B cell (primary cell): ENCODE measurements around the gene DOCK8. TPM values are rescaled to one million over a fixed set of nuclear protein-coding genes. Genes with fewer than 3 reads are reported as not detected.

Experiments
- ATAC-seq: fragments of 200-7000 bp; cut with Tn5 transposase; one replicate; pipeline ENCODE4 v1.10.0; 2021; ENCODE audit warnings: low read depth, mild to moderate bottlenecking, moderate number of reproducible peaks, moderate library complexity
- CTCF ChIA-PET: fragments of 350-600 bp; sonication (Branson Sonifier 250); formaldehyde crosslinking; loops from one replicate; lab custom pipeline; 2021; ENCODE audit warnings: antibody characterized with exemption, inconsistent platforms; lab: Charles Lee
- POLR2A ChIA-PET: fragments of 350-600 bp; sonication (Branson Sonifier 250); formaldehyde crosslinking; loops from one replicate; lab custom pipeline; 2021; ENCODE audit warnings: antibody characterized with exemption; lab: Charles Lee
- DNase-seq: peaks from one replicate; pipeline ENCODE4 v3.0.0; 2013
- H2AFZ ChIP-seq: 2 replicates; pipeline ENCODE4 v1.6.1; 2012; ENCODE audit warnings: mild to moderate bottlenecking, low read depth, low read length; ENCODE audit not compliant: insufficient read depth, poor library complexity, severe bottlenecking
- H3K27ac ChIP-seq, 2 donors: 1 replicate in 1 of 2; 2 replicates in 1 of 2; pipeline ENCODE4 v1.5.1; 2012 to 2013; ENCODE audit warnings: low read length in 2 of 2, mild to moderate bottlenecking in 2 of 2, moderate library complexity in 1 of 2
- H3K27me3 ChIP-seq, 4 experiments: fragments of 200-600 bp in 1 of 4; sonication (generic) in 1 of 4; replicated peaks in 1 of 4; 1 replicate in 2 of 4; 2 replicates in 2 of 4; pipeline versions ENCODE4 v1.6.1 to v1.7.0; 2013 to 2016; ENCODE audit warnings: low read length in 3 of 4, mild to moderate bottlenecking in 2 of 4, mixed read lengths in 1 of 4, moderate library complexity in 1 of 4; ENCODE audit not compliant: insufficient read depth in 4 of 4, control insufficient read depth in 3 of 4; ENCODE audit errors: control extremely low read depth in 1 of 4
- H3K36me3 ChIP-seq, 2 experiments: replicated peaks in 1 of 2; 1 replicate in 1 of 2; 2 replicates in 1 of 2; pipeline versions ENCODE4 v1.6.1 to v1.7.1; 2013; ENCODE audit warnings: low read length in 1 of 2; ENCODE audit not compliant: insufficient read depth in 2 of 2, control insufficient read depth in 1 of 2; ENCODE audit errors: control extremely low read depth in 1 of 2, extremely low read depth in 1 of 2
- H3K4me1 ChIP-seq, 2 donors: fragments of 200-600 bp in 1 of 2; sonication (generic) in 1 of 2; 1 replicate in 1 of 2; 2 replicates in 1 of 2; pipeline versions ENCODE4 v1.5.1 to v1.6.1; 2013 to 2017; ENCODE audit warnings: low read length in 2 of 2; ENCODE audit not compliant: control insufficient read depth in 2 of 2, insufficient read depth in 2 of 2
- H3K4me2 ChIP-seq: replicated peaks from 2 replicates; pipeline ENCODE3; 2012; ENCODE audit warnings: mild to moderate bottlenecking, low read depth, low read length; ENCODE audit not compliant: poor library complexity, severe bottlenecking
- H3K4me3 ChIP-seq, 5 experiments: fragments of 200-600 bp in 1 of 5; sonication (generic) in 1 of 5; 1 replicate in 3 of 5; 2 replicates in 2 of 5; pipeline versions ENCODE4 v1.5.1 to v1.7.0; 2011 to 2016; ENCODE audit warnings: low read length in 4 of 5, mild to moderate bottlenecking in 4 of 5, low read depth in 2 of 5, control low read depth in 1 of 5, moderate library complexity in 1 of 5; ENCODE audit not compliant: insufficient read depth in 1 of 5; ENCODE audit errors: control extremely low read depth in 1 of 5, extremely low read depth in 1 of 5
- H3K79me2 ChIP-seq: fragments of 200-600 bp; sonication (generic); one replicate; pipeline ENCODE4 v1.6.0; 2016; ENCODE audit warnings: low read length; ENCODE audit not compliant: control insufficient read depth, insufficient read depth
- H3K9ac ChIP-seq: fragments of 200-600 bp; sonication (generic); 2 replicates; pipeline ENCODE4 v1.6.1; 2017; ENCODE audit warnings: mild to moderate bottlenecking, low read length, moderate library complexity
- H3K9me3 ChIP-seq, 3 donors: one replicate each; pipeline versions ENCODE4 v1.6.1 to v1.7.1; 2013; ENCODE audit warnings: low read length in 2 of 3; ENCODE audit not compliant: control insufficient read depth in 2 of 3, insufficient read depth in 1 of 3; ENCODE audit errors: control extremely low read depth in 1 of 3
- H4K20me1 ChIP-seq: 2 replicates; pipeline ENCODE4 v1.6.0; 2012; ENCODE audit warnings: mild to moderate bottlenecking, low read length; ENCODE audit not compliant: insufficient read depth, control insufficient read depth, poor library complexity, severe bottlenecking
- H3K27ac Mint-ChIP-seq: one replicate; pipeline ENCODE4 v1.8.0; 2021; ENCODE audit warnings: mixed read lengths
- H3K27me3 Mint-ChIP-seq: one replicate; pipeline ENCODE4 v1.8.0; 2021; ENCODE audit warnings: mixed read lengths
- H3K4me1 Mint-ChIP-seq: one replicate; pipeline ENCODE4 v1.8.0; 2021; ENCODE audit warnings: mixed read lengths
- H3K4me3 Mint-ChIP-seq: one replicate; pipeline ENCODE4 v1.8.0; 2021; ENCODE audit warnings: mixed read lengths
- H3K9me3 Mint-ChIP-seq: one replicate; pipeline ENCODE4 v1.8.0; 2022; ENCODE audit warnings: mixed read lengths; ENCODE audit not compliant: insufficient read depth
- CTCF ChIP-seq: fragments of 200-600 bp; IDR thresholded peaks from one replicate; pipeline ENCODE4 v1.8.0; 2022; ENCODE audit warnings: antibody characterized with exemption, mild to moderate bottlenecking
- EZH2 ChIP-seq: IDR thresholded peaks from 2 replicates; pipeline ENCODE4 v1.6.1; 2012; ENCODE audit warnings: borderline replicate concordance, low read depth, mild to moderate bottlenecking, moderate library complexity, low read length; ENCODE audit not compliant: insufficient read depth, poor library complexity, severe bottlenecking
- WGBS: methylation state at CpG from one replicate; pipeline ENCODE4 v1.1.5; 2013; ENCODE audit warnings: missing lambda C conversion rate; ENCODE audit not compliant: insufficient coverage; 5-methylcytosine and 5-hydroxymethylcytosine counted together
- intact Hi-C: fragments of 100-400 bp; cut with micrococcal nuclease; formaldehyde crosslinking; loops from one replicate; pipeline ENCODE4 v1.10.0; 2022
- polyA plus RNA-seq: library from polyadenylated mRNA; depleted of rRNA; stranded (reverse); fragments of >200 nt; gene quantifications from 2 replicates; pipeline ENCODE4 v1.2.3, GENCODE V29; 2012
- total RNA-seq, 2 donors: library from RNA; stranded (reverse); fragments of 120-200 nt in 1 of 2; gene quantifications; 1 replicate in 1 of 2; 2 replicates in 1 of 2; pipeline versions ENCODE4 v1.2.3 to v1.2.4, GENCODE V29; 2013 to 2022

DOCK8 gene
- total and polyA plus RNA-seq, 2 donors (not counting 1 experiment from before 2014, with no cell fraction given) = 47.6 to 288 TPM

- DNase-seq (no peak), ATAC-seq (no peak)
- Mint-ChIP-seq H3K27me3 (no peaks in the 10 kb centered on the region), H3K4me3 (no peak overlapping the region), H3K27ac (peak overlapping the region; percentile 1), H3K4me1 (no peaks in the 10 kb centered on the region), H3K9me3 (no peaks in the 10 kb centered on the region)
- H3K79me2 ChIP-seq = no peaks in the 10 kb centered on the region
- WGBS = no CpG with 5 or more reads among the region's 1 CpG
- H3K4me3 ChIP-seq = no peak overlapping the region
- ChIA-PET POLR2A (no interaction called here), CTCF (no interaction called here)
- intact Hi-C loops = no loop called here
- H3K27ac ChIP-seq = peak overlapping the region in 1 of 2 donors; percentile 13
- H3K27me3 ChIP-seq = no peaks in the 10 kb centered on the region
- TF ChIP-seq EZH2 (no peak), CTCF (no peak)
- H3K4me1 ChIP-seq = no peaks in the 10 kb centered on the region
- H3K9ac ChIP-seq = no peak overlapping the region
- H2AFZ ChIP-seq = no peak overlapping the region
- no peaks in the 10 kb centered on the region for H4K20me1 ChIP-seq
- peaks cover 7 to 64% of the 10 kb centered on the region in 2 experiments for H3K36me3 ChIP-seq
- H3K9me3 ChIP-seq = no peaks in the 10 kb centered on the region
- no peak overlapping the region for H3K4me2 ChIP-seq
Observed at GRCh38 chr9:462606-463005, 247.9 kb downstream of the DOCK8 start.

DNA sequence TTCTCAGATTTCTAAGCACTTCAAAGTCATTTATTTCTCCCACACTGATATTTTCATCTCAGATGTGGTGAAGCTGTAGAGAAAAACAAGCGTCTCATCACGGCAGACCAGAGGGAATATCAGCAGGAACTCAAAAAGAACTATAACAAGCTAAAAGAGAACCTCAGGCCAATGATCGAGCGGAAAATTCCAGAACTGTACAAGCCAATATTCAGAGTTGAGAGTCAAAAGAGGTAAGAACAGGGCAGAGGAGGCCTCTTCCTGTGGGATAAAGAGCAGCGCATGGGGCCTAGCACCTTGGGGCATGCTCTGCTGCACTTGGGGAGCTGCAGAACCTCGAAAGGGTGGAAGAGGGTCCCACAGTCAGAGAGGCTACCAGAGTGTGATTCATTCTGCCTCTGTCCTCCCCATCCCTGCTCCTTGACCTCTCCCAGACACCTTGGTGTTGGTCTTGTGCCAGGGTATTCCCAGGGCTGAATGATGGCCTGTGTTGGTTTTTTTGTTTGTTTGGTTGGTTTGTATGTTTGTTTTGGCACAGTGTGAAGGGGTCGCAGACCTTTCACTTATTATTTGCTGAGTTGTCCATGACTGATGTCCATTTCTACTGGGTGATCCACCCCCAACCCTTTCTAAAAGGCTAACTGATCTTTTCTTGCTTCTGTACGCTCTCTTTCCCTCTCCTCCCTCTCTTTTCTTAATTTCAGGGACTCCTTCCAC, 248.9 kb downstream of the DOCK8 start:
- H3K36me3 ChIP-seq = peaks cover 7 to 56% of the 10 kb centered on the region in 2 experiments
- H3K4me3 ChIP-seq = no peak overlapping the region
- H2AFZ ChIP-seq = no peak overlapping the region
- TF ChIP-seq CTCF (no peak), EZH2 (no peak)
- no peak overlapping the region for H3K27ac Mint-ChIP-seq
- no peaks in the 10 kb centered on the region for H3K79me2 ChIP-seq
- 100% methylated on average over 4 of the region's 8 CpGs for WGBS
- POLR2A ChIA-PET = interaction anchor here (0.6 kb wide), 1 partner anchor 24 kb away, joined by 3 read pairs; no protein-coding TSS in a partner anchor
- no peaks in the 10 kb centered on the region for H4K20me1 ChIP-seq
- H3K9me3 ChIP-seq = no peaks in the 10 kb centered on the region
- CTCF ChIA-PET = no interaction called here
- intact Hi-C loops = no loop called here
- H3K4me1 ChIP-seq = peaks cover 4 to 5% of the 10 kb centered on the region in 2 donors
- H3K27me3 Mint-ChIP-seq = no peaks in the 10 kb centered on the region
- no peaks in the 10 kb centered on the region for H3K27me3 ChIP-seq
- no peak overlapping the region for H3K27ac ChIP-seq
- H3K9me3 Mint-ChIP-seq = no peaks in the 10 kb centered on the region
- H3K4me3 Mint-ChIP-seq = no peak overlapping the region
- H3K4me2 ChIP-seq = no peak overlapping the region
- H3K9ac ChIP-seq = no peak overlapping the region
- DNase-seq (no peak), ATAC-seq (no peak)
- peaks cover 4% of the 10 kb centered on the region for H3K4me1 Mint-ChIP-seq
